T follicular helper cell (primary cell): ENCODE measurements around the gene NDST1.

Experiments
- DNase-seq: peaks from one replicate; pipeline ENCODE4 v3.0.0-alpha.2; 2020; ENCODE audit warnings: low read depth

The NDST1 gene

GRCh38 chr5:150587856-150588595 lies 80.1 kb downstream of the NDST1 start:
- no peak for DNase-seq

- DNase-seq = no peak
These were observed 80.6 kb downstream of the NDST1 start for GRCh38 chr5:150588596-150588890.

- no peak for DNase-seq
These were observed 82.1 kb downstream of the NDST1 start for GRCh38 chr5:150589862-150590601.

GRCh38 chr5:150590979-150591695 lies 83.2 kb downstream of the NDST1 start:
- no peak for DNase-seq

- DNase-seq = no peak
These were observed 85.7 kb downstream of the NDST1 start for GRCh38 chr5:150593593-150593992.

- DNase-seq = no peak
These were observed 86.1 kb downstream of the NDST1 start for GRCh38 chr5:150593996-150594395.

- no peak for DNase-seq
These were observed 87.6 kb downstream of the NDST1 start for GRCh38 chr5:150595466-150596031.

GRCh38 chr5:150596313-150596712 lies 88.4 kb downstream of the NDST1 start:
- no peak for DNase-seq

- no peak for DNase-seq
These were observed 88.9 kb downstream of the NDST1 start for GRCh38 chr5:150596826-150597225.

- DNase-seq = no peak
These were observed 90.1 kb downstream of the NDST1 start for GRCh38 chr5:150598006-150598405.

- no peak for DNase-seq
These were observed 90.9 kb downstream of the NDST1 start for GRCh38 chr5:150598821-150599273.

GRCh38 chr5:150599281-150599680 lies 91.3 kb downstream of the NDST1 start:
- DNase-seq = no peak

- no peak for DNase-seq
These were observed 92.1 kb downstream of the NDST1 start for GRCh38 chr5:150599917-150600511.

- DNase-seq = no peak
These were observed 92.9 kb downstream of the NDST1 start for GRCh38 chr5:150600616-150601490.

- DNase-seq = no peak
These were observed 93.8 kb downstream of the NDST1 start for GRCh38 chr5:150601491-150602345.

- no peak for DNase-seq
These were observed 95.1 kb downstream of the NDST1 start for GRCh38 chr5:150603052-150603451.

GRCh38 chr5:150603491-150603890 lies 95.6 kb downstream of the NDST1 start:
- no peak for DNase-seq

- DNase-seq = no peak
These were observed 96.1 kb downstream of the NDST1 start for GRCh38 chr5:150604010-150604409.

GRCh38 chr5:150604894-150605440 lies 97.0 kb downstream of the NDST1 start:
- no peak for DNase-seq

- no peak for DNase-seq
These were observed 97.6 kb downstream of the NDST1 start for GRCh38 chr5:150605546-150605945.
